Mucosa of gallbladder (tissue), 1 donor: Measurements from ENCODE around the gene NET1. TPM values are rescaled to one million over a fixed set of nuclear protein-coding genes. Genes with fewer than 3 reads are reported as not detected.
"Not testable (repeated sequence)": the region's sequence is repeated elsewhere in the genome, so short reads cannot be mapped to it uniquely, and the experiment has no call there.

Experiments used
- DNase-seq: peaks from one replicate; pipeline ENCODE4 v3.0.0-alpha.2; 2020; ENCODE audit warnings: low spot score
- total RNA-seq: library from RNA; stranded (reverse); gene quantifications from one replicate; pipeline ENCODE4 v1.2.1, GENCODE V29; 2021
- donor health status: DM: no; HTN: no; CAD: no.

Gene NET1
- 85.8 TPM for total RNA-seq

- DNase-seq: peak; percentile 93
Measured at GRCh38 chr10:5412277-5412941, at the start of gene NET1. TSS of gene NET1 (plus strand) at chr10:5412557. CDS start at chr10:5412693, 136 bp downstream.

GRCh38 chr10:5362873-5363272 is 49.5 kb upstream of the NET1 start:
- no peak for DNase-seq

GRCh38 chr10:5364374-5364773 is 48.0 kb upstream of the NET1 start:
- DNase-seq: no peak

- DNase-seq: no peak
Measured at GRCh38 chr10:5364890-5365338, 47.4 kb upstream of the NET1 start, which contains the start of gene UCN3. TSS of gene UCN3 (plus strand) at chr10:5364966. CDS start at chr10:5373721, 8,755 bp downstream.

GRCh38 chr10:5365928-5366327 is 46.4 kb upstream of the NET1 start:
- no peak for DNase-seq

GRCh38 chr10:5369362-5370158 is 42.8 kb upstream of the NET1 start:
- DNase-seq: peak; percentile 40

GRCh38 chr10:5370493-5371352 is 41.6 kb upstream of the NET1 start:
- no peak for DNase-seq

GRCh38 chr10:5373307-5373706 is 39.0 kb upstream of the NET1 start:
- DNase-seq: no peak

- no peak for DNase-seq
Measured at GRCh38 chr10:5373891-5374611, 38.3 kb upstream of the NET1 start.

- DNase-seq: no peak
Measured at GRCh38 chr10:5376450-5376849, 35.9 kb upstream of the NET1 start.

- not testable (repeated sequence) for DNase-seq
Measured at GRCh38 chr10:5379202-5379601, 33.2 kb upstream of the NET1 start.

GRCh38 chr10:5380395-5380794 is 32.0 kb upstream of the NET1 start:
- not testable (repeated sequence) for DNase-seq

GRCh38 chr10:5381187-5381586 is 31.2 kb upstream of the NET1 start:
- DNase-seq: no peak

- DNase-seq: no peak
Measured at GRCh38 chr10:5385224-5385623, 27.1 kb upstream of the NET1 start.

GRCh38 chr10:5387169-5387568 is 25.2 kb upstream of the NET1 start:
- DNase-seq: no peak

- no peak for DNase-seq
Measured at GRCh38 chr10:5390607-5391205, 21.7 kb upstream of the NET1 start.

GRCh38 chr10:5391790-5392189 is 20.6 kb upstream of the NET1 start:
- DNase-seq: no peak

GRCh38 chr10:5393529-5393928 is 18.8 kb upstream of the NET1 start:
- DNase-seq: no peak

- DNase-seq: no peak
Measured at GRCh38 chr10:5395168-5395567, 17.2 kb upstream of the NET1 start.

- no peak for DNase-seq
Measured at GRCh38 chr10:5396556-5397300, 15.6 kb upstream of the NET1 start.
